HG03571 (cell line): ENCODE results near the gene ANKRD2.

Experiments used
- ATAC-seq: cut with Tn5 transposase; IDR thresholded peaks from one replicate; pipeline ENCODE4 v1.9.1; 2021; ENCODE audit not compliant: unreplicated experiment

Gene ANKRD2

DNA sequence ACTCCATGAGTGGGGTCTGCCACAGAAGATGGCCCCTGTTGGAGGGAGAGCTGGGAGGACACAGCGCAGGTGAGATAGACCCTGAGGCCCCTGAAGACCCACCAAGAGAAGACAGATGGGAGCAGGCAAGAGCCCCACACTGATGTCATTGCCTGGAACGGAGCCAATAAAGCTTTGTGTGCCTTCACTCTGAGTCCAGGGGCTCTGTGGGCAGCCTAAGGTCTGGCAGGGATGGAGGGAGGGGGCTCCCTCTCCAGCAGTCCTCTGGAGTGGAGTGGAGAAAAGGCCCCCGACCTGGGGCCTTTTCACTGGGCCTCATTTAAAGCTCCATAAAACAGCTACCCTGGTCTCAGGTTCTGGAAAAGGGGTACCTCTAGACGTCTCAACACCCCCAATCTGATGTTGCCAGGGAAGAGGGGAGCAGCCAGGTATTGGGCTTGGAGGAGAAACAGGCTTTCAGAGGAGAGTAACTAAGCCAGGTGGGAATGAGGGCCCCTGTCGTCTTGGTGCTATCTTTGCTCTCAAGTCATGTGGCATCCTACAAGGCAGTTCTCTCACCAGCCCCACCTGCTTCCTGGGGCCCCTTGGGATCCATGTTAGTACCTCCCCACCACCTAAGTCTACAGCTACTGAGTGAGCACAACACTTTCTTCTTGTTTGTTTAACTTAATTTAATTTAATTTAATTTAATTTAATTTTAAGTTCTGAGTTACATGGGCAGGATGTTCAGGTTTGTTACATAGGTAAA is 18.3 kb downstream of the ANKRD2 start:
- ATAC-seq: no peak

DNA sequence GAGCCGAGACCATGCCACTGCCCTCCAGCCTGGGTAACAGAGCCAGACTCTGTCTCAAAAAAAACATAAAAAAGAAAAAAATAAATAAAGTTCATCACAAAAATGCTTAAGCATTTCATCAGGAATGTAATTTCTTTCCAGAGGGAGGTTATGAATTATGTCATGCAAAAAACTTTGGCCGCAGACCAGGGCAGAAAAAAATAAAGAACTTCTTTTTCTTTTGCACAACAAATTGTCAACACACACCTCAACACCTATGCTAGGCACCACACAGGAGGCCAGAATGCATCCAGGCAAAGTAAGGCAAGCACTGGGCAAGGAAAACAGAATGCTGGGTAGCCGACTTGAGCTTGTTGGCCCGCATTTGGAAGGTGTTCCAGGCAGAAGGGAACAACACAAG is 20.8 kb downstream of the ANKRD2 start:
- ATAC-seq: no peak

DNA sequence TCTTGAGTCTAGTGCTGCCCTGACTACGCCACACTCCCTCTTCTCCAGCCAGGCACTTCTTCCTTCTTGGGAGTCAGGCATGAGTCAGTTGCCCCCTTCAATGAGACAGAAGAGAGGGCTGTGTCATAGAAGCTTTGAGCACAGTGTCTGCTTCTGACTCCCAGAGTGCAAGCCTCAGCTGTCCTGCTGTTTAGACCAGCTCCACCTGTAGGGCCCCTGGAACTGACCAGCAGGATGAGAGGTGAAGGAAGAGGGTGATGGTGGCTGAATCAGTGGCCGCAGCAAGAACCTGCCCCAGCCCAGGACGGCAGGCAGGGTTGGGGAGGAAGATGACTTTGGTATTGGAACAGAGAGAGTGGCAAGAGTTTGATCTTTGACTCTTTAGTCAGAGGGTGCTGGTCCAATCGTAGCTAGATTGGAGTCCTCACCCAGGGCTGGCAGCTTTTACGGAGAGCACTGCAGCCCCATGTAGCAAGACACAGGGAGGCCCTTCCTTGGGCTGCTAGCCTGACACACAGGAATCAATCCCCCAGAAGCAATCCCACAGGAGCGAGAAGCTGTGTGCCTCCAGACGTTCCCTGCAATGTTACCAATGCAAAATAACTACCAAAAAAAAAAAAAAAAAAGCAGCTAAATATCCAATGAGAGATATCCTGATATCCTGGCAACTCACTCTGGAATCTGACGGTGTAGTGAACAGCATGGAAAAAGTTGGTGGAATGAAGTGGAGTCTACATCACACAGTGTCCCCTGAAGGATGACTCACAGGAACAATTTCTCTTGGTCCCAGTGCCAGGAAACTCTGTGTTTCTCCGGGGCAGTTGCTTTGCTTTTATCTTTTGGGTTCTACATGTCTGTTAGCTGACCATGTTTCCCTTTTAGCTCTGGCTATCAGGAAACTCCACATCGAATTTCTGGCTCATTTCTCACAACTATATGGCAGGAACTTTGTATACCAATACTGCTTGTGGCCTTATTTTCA is 23.8 kb downstream of the ANKRD2 start:
- no peak for ATAC-seq

DNA sequence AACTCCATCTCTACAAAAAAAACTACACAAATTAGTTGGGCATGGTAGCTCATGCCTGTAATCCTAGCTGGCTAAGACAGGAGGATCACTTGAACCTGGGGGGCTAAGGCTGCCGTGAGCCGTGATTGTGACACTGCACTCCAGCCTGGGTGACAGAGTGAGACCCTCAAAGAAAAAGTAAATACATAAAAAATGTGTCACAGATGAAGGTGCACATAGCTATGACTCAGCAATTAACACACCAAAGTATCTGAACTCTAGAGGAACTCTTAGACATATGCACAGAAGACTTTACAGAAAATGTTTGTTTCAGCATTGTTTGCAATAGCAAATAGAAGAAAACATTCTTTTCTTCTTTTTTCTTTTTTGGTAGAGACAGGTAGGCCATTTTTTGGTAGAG is 25.2 kb downstream of the ANKRD2 start:
- ATAC-seq: no peak

DNA sequence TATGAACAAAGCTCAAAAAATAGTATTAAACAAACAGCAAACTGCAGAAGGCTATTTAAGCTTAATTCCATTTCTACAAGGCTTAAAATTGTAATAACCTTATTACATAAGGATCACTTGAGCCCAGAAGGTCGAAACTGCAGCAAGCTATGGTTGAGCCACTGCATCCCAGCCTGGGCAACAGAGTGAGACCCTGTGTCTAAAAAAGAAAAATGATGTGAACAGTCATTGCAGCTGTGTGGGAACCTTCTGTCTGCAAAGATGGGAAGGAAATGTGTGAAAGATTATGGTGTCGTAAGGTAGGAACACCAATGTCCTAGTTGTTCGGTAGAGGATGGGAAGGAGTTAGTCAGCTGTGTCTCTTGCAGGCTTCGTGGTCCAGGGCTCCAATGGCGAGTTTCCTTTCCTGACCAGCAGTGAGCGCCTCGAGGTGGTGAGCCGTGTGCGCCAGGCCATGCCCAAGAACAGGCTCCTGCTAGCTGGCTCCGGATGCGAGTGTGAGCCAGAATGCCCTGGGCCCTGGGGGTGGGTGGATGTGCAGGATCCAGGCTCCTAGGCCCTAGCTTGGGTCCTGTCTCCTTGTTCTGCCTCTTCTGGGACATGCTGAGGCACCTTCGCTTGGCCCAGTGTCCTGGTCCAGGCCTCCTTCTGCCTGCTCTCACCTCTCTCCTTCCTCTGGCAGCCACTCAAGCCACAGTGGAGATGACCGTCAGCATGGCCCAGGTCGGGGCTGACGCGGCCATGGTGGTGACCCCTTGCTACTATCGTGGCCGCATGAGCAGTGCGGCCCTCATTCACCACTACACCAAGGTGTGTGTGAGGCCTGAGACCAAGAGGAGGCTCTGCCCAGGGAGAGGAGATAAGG is 26.1 kb downstream of the ANKRD2 start:
- ATAC-seq: no peak

DNA sequence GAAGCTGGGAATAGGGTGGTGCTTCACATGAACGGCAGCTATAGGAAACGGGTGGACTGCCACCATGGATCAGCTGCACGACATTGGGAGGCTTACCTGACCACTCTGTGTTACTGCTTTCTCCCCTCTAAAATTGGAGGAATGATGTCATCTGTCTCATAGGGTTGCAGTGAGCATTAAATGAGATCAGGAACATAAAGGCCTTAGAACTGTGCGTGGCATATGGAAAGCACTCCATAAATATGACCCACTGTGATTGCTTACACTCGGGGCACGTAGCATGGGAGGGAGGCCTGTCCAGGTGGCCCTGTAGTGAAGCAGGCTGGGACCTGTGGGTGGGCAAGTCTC is 26.7 kb downstream of the ANKRD2 start:
- ATAC-seq: no peak

DNA sequence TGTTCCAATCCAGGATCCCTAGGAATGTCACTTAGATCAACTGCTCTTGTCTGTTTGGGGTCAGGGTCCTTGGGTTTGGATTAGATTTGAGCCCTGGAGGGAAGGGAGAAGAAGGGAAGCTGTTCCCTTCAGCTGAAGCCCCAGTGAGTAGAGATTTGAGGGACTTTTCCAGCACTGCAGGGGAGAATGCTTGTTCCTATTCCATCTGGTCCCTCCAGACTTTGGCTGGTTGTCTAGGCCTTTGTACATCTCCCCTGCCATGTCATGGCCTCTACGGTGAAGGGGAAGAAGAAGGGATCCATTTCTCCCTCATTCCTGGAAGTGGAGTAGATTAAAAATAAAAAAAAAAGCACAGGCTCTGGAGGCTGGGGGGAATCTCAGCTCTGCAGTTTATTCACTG is 28.0 kb downstream of the ANKRD2 start:
- no peak for ATAC-seq

DNA sequence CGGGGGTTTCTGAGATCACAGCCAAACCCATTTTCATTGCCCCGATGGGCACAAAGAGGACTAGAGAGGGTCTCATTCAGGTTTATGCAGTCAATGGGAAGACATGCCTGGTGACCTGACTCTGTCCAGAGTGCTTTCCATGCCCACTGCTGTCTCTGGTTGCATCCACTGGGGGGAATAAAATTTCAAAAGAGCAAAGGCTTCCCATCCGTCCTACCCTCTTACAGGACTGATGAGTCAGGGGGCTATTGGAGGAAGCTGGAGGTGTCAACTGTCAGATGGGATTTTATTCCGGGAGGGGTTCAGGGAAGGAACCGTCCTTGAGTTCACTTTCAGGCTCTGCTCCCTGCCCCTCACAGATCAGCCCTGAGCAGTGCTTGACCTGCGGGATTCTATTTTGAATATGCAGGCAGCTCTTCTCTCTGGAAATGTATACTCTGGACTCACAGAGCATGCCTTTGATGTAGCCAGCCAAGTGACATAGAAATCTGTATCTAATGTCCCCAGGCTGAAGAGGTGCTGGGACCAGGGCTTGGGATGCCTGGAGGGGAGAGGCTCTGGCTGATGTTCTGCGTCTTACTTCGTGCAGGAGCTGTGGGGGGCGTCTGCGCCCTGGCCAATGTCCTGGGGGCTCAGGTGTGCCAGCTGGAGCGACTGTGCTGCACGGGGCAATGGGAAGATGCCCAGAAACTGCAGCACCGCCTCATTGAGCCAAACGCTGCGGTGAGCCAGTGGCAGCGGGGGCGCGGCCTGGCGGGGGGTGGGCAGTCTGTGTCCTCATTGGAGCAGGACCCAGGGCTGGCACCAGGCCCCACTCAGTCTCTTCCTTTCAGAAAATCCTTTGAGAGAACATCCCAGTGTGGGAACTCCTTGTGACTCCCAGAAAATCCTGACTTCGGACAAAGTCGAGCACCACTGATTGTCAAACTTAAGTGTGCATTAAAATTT is 29.0 kb downstream of the ANKRD2 start:
- no peak for ATAC-seq

DNA sequence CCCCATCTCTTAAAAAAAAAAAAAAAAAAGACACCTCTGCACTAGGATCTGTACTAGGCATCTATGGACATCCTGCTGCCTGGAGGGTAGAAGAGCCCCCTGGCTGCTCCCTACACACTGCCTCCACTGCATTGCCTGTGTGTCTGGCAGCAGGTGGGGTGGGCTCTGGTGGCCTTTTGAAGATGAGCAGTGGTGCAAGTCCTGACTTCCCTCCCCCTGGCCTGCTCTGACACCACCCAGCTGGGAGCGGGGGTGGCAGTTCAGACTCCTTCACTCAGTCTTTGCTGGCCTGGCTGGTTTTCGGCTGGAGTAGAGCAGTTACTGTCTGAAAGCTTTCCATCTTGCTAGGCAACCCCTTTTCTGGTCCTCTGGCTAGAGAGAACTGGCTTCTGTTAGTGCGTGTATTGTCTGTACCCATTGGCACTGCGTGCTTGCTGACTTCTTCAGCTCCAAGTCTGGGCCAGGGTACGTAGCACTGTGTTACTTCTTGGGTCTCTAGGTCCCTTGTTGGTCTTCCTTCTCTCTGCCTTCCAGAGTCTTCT is 34.6 kb downstream of the ANKRD2 start:
- no peak for ATAC-seq

DNA sequence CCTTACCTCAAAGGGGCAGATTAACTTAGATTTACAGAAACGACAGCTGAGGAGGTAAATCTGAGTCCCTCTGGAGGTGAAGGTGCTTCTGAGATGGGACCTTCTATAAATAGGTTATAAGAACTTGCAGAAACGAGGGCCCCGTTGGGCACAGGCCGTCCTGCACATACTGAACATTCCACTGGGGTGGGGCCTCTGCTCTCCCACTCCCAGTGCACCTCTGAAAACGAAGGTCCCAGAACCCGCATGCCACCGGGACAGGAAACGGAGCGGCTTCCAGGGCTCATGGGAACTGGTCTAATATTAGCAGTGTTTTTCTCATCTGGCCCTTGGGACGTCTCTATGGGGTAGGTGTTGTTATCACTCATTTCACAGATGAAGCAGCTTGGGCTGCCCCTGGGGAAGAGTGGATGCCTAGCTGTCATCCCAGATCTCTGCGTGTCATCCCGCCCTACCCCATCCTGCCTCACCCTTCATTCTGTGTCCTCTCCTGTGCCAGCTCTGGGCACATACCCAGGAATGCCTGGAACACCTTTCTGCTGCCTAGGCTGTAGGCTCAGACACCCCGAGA is 36.5 kb downstream of the ANKRD2 start:
- ATAC-seq: no peak

DNA sequence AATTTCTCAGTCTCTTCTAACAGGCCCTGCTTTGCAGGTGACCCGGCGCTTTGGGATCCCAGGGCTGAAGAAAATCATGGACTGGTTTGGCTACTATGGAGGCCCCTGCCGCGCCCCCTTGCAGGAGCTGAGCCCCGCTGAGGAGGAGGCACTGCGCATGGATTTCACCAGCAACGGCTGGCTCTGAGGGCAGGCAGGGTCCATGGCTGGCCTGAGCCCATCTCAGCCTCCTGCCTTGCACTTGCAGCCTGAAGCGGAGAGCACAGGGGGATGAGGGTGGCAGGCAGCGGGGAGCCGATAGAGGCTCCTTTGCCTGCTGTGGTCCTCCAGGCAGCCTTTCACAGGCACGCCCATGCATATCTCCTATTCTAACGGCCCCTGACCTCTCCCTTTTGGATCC is 38.9 kb downstream of the ANKRD2 start:
- ATAC-seq: no peak

DNA sequence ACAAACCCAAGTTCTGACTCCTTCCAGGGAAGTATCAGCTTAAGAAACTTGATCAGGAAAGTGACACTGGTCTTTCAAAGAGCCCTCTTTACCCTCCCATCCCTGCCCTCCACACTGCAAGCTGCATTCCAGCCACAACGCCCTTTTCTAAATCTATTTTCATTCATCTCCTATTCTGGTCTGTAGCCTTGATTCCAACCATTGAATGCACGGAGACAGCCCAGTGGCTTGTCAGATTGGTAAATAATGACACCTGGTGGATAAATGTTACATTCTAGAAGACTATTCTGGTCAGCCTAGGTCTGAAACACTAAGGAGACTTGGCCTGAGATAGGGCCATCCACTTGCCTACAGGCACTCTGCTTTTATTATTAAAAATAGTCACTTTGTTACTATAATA is 39.8 kb downstream of the ANKRD2 start:
- ATAC-seq: no peak

DNA sequence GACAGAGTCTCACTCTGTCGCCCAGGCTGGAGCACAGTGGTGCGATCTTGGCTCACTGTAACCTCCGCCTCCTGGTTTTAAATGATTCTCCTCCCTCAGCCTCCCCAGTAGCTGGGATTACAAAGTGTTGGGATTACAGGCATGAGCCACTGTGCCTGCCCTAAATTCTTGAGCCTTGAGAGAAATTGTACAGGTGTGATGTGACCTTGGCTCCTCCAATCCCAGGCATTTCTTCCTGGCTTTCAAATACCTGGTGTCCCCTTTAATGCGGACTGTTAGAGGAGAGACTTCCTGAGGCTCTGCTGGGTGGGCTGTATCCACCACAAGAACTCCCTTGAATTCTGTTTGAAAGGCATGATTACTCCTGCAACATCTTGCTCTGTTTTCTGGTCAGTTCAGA is 45.7 kb downstream of the ANKRD2 start:
- no peak for ATAC-seq

DNA sequence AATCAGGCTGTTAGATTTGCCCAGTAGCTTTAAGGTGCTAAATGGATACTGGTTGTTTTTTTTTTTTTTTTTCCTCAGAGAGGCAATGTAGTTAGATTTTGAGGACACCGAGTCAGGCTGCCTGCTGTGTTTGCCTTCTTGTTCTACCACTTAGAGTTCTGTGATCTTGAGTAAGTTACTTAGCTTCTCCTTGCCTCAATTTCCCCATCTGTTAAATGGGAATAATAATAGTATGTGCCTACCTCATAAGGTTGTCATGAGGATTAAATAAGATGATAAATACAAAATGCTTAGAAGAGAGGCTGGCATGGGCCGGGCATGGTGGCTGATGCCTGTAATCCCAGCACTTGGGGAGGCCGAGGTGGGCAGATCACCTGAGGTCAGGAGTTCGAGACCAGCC is 46.2 kb downstream of the ANKRD2 start:
- no peak for ATAC-seq

DNA sequence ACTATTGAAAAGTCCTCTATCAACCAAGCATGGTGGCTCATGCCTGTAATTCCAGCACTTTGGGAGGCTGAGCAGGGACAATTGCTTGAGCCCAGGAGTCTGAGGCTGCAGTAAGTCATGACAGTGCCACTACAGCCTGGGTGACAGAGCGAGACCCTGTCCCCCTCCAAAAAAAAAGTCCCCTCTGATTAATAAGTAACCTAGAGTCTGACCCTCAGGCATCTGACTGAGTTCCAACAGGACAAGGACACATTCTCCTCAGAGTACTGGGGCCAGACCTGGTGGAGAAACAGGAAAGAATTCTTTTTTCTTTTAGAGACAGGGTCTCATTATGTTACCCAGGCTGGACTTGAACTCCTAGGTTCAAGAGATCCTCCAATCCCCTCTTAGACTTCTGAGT is 50.7 kb downstream of the ANKRD2 start:
- ATAC-seq: no peak

DNA sequence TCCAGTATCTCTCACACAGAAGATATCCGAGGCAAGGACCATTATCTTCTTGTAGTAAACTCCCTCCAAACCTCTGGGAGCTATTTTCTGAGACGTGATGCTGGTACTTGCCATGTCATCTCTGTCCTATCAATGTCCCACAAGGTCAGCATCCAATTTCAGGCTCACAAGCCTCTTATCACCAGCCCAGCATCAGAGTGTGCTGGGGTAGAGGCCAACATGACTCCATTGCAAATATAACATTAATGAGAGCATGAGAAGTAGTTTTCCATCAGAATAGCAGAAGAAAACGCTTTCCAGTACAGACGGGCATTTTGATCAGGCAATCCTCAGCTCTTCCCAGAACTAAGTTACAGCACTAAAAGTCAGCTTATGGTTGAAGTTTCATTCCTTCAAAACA is 55.2 kb downstream of the ANKRD2 start:
- no peak for ATAC-seq

DNA sequence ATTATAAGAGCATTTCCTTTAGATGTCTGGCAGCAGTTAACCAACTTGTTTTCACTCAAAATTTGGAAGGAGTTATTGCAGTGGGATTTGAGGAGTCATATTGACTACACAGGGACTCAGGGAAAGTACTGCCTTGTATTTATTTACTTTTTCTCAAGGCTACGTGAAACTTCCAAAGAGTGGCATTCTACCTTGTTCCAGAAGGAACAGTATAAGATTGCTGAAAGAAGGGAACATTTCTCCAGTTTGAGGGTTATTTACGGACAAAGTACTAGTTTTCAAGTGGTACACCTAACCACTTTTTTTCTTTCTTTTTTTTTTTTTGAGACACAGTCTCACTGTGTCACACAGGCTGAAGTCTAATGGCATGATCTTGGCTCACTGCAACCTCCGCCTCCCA is 55.6 kb downstream of the ANKRD2 start:
- no peak for ATAC-seq

DNA sequence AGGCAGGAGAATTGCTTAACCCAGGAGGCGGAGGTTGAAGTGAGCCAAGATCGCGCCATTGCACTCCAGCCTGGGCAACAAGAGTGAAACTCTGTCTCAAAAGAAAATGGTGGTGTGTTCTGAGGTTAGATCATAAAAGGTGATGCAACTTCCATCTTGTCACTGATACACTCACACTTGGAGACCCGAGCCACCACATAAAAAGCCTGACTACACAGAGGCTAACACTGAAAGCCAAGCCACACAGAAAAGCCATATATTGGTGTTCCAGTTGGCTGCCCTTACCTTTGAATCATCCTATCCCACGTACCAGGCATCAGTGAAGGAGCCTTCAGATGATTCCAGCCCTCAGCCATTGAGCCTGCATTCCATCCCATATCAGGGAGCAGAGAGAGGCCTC is 56.7 kb downstream of the ANKRD2 start:
- ATAC-seq: no peak

DNA sequence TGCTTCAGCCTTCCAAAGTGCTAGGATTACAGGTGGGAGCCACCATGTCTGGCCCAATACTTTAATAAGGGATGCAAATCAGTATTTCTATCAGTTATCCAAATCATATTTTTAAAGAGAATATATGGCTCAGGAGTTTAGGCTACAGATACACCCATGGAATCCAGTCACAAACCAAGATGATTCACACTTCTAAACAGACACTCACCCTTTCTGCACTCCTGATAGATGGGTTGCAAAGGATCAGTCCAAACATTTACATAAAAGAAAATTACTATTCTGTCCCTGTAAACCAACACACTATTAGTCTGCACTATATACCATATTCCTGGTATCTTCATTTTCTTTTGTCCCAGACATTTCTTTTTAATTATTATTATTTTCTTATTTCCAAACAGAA is 58.5 kb downstream of the ANKRD2 start:
- no peak for ATAC-seq
